Measurements from ENCODE around the gene KIF2C.
"Not testable (repeated sequence)": the region's sequence is repeated elsewhere in the genome, so short reads cannot be mapped to it uniquely, and the experiment has no call there.

GRCh38 chr1:44810762-44811105 is 71.1 kb downstream of the KIF2C start:
- not testable (repeated sequence) for TF ChIP-seq CTCF, POLR2A (IDR thresholded peaks at IDR 0.05)
